HepG2 (cell line): ENCODE results near the gene ZAR1L. TPM values are rescaled to one million over a fixed set of nuclear protein-coding genes. Genes with fewer than 3 reads are reported as not detected.

ENCODE experiments used
- ELK4 ChIP-seq: sonication (generic); formaldehyde crosslinking; IDR thresholded peaks from 2 replicates; pipeline ENCODE4 v1.9.0; 2021; ENCODE audit warnings: missing genetic modification reagents, borderline replicate concordance
- GTF2F1 ChIP-seq: fragments of 150-350 bp; IDR thresholded peaks from 2 replicates; pipeline ENCODE4 v1.6.1; 2014; ENCODE audit warnings: low read length
- HNF4A ChIP-seq: sonication (generic); formaldehyde crosslinking; IDR thresholded peaks from 2 replicates; pipeline ENCODE4 v1.4.0; 2020; ENCODE audit warnings: missing genetic modification reagents
- KDM2A ChIP-seq: sonication (generic); formaldehyde crosslinking; IDR thresholded peaks from 2 replicates; pipeline ENCODE4 v1.4.0; 2020; ENCODE audit warnings: low read depth, missing genetic modification reagents, borderline replicate concordance
- NCOA1 ChIP-seq: sonication (generic); formaldehyde crosslinking; IDR thresholded peaks from 2 replicates; pipeline ENCODE4 v1.9.0; 2021; ENCODE audit warnings: missing genetic modification reagents
- NRL ChIP-seq: sonication (generic); formaldehyde crosslinking; IDR thresholded peaks from 2 replicates; pipeline ENCODE4 v1.5.0; 2020; ENCODE audit warnings: missing genetic modification reagents, mild to moderate bottlenecking, moderate library complexity, borderline replicate concordance
- POLR2G ChIP-seq: fragments of 200-400 bp; formaldehyde crosslinking; IDR thresholded peaks from 2 replicates; pipeline ENCODE4 v1.6.1; 2018; ENCODE audit warnings: mild to moderate bottlenecking, low read depth, low read length, moderate library complexity
- ZBTB7A ChIP-seq: sonication (generic); formaldehyde crosslinking; IDR thresholded peaks from 2 replicates; pipeline ENCODE4 v1.8.0; 2022; ENCODE audit warnings: mild to moderate bottlenecking, missing genetic modification reagents
- ZNF451 ChIP-seq: sonication (generic); formaldehyde crosslinking; IDR thresholded peaks from 2 replicates; pipeline ENCODE4 v1.5.0; 2020; ENCODE audit warnings: mild to moderate bottlenecking, missing genetic modification reagents
- ZNF468 ChIP-seq: sonication (generic); formaldehyde crosslinking; IDR thresholded peaks from 2 replicates; pipeline ENCODE4 v1.8.0; 2022; ENCODE audit warnings: mild to moderate bottlenecking, moderate library complexity, missing genetic modification reagents
- ZNF674 ChIP-seq: sonication (generic); formaldehyde crosslinking; IDR thresholded peaks from 2 replicates; pipeline ENCODE4 v1.5.0; 2020; ENCODE audit warnings: low read depth, mild to moderate bottlenecking, missing genetic modification reagents
- ZNF766 ChIP-seq: sonication (generic); formaldehyde crosslinking; IDR thresholded peaks from 2 replicates; pipeline ENCODE4 v1.5.0; 2020; ENCODE audit warnings: missing genetic modification reagents, borderline replicate concordance
- polyA plus RNA-seq, 8 experiments: library from polyadenylated mRNA; depleted of rRNA in 3 of 8; stranded (reverse) in 7 of 8; unstranded in 1 of 8; fragments of >200 nt; fragmentation: Illumina TruSeq in 4 of 8; extraction: Trizol in 4 of 8; gene quantifications; 2 replicates each; pipeline versions ENCODE4 v1.2.1 to v1.2.3, GENCODE V29; 2011 to 2016; ENCODE audit warnings: low read depth in 4 of 8, missing spikeins in 1 of 8, mixed read lengths in 1 of 8; ENCODE audit not compliant: insufficient read depth in 1 of 8
- total RNA-seq, 5 experiments: library from RNA; depleted of rRNA; stranded (reverse); fragments of >200 nt; fragmentation: Illumina TruSeq; extraction: Trizol; gene quantifications; 2 replicates each; pipeline ENCODE4 v1.2.3, GENCODE V29; 2016; ENCODE audit warnings: low read depth in 1 of 5
- TF ChIP-seq, protein P1 (sequence below): sonication (generic); formaldehyde crosslinking; IDR thresholded peaks from 2 replicates; pipeline ENCODE4 v1.4.0; 2020; ENCODE audit warnings: missing genetic modification reagents
- TF ChIP-seq, protein P2 (sequence below): sonication (generic); formaldehyde crosslinking; IDR thresholded peaks from 2 replicates; pipeline ENCODE4 v1.8.1; 2022; ENCODE audit warnings: mild to moderate bottlenecking, missing genetic modification reagents
- TF ChIP-seq, protein P3 (sequence below): sonication (generic); formaldehyde crosslinking; IDR thresholded peaks from 2 replicates; pipeline ENCODE4 v1.4.0; 2020; ENCODE audit warnings: mild to moderate bottlenecking, missing genetic modification reagents
- TF ChIP-seq, protein P4 (sequence below): sonication (generic); formaldehyde crosslinking; conservative IDR thresholded peaks from 2 replicates; pipeline ENCODE4 v1.4.0; 2020; ENCODE audit warnings: mild to moderate bottlenecking, missing genetic modification reagents, moderate library complexity
- TF ChIP-seq, protein P5 (sequence below), 2 experiments: fragments of 450-650 bp in 1 of 2; sonication (generic) in 1 of 2; formaldehyde crosslinking; IDR thresholded peaks; 2 replicates each; pipeline versions ENCODE4 v1.5.0 to v1.8.0; 2020 to 2022; ENCODE audit warnings: mild to moderate bottlenecking in 1 of 2, missing genetic modification reagents in 1 of 2

Gene ZAR1L
- total and polyA plus RNA-seq, 2 of the 13 experiments (the other 11 are each of a cell fraction or from before 2014, with no cell fraction given), result 0.09 TPM; not detected in 1

- TF ChIP-seq, protein P1, sequence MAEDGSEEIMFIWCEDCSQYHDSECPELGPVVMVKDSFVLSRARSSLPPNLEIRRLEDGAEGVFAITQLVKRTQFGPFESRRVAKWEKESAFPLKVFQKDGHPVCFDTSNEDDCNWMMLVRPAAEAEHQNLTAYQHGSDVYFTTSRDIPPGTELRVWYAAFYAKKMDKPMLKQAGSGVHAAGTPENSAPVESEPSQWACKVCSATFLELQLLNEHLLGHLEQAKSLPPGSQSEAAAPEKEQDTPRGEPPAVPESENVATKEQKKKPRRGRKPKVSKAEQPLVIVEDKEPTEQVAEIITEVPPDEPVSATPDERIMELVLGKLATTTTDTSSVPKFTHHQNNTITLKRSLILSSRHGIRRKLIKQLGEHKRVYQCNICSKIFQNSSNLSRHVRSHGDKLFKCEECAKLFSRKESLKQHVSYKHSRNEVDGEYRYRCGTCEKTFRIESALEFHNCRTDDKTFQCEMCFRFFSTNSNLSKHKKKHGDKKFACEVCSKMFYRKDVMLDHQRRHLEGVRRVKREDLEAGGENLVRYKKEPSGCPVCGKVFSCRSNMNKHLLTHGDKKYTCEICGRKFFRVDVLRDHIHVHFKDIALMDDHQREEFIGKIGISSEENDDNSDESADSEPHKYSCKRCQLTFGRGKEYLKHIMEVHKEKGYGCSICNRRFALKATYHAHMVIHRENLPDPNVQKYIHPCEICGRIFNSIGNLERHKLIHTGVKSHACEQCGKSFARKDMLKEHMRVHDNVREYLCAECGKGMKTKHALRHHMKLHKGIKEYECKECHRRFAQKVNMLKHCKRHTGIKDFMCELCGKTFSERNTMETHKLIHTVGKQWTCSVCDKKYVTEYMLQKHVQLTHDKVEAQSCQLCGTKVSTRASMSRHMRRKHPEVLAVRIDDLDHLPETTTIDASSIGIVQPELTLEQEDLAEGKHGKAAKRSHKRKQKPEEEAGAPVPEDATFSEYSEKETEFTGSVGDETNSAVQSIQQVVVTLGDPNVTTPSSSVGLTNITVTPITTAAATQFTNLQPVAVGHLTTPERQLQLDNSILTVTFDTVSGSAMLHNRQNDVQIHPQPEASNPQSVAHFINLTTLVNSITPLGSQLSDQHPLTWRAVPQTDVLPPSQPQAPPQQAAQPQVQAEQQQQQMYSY (CRISPR knock-in tag), result no peak
- TF ChIP-seq KDM2A (CRISPR knock-in tag) (peak; percentile 82), ELK4 (no peak), ZNF674 (CRISPR knock-in tag) (no peak), NCOA1 (CRISPR knock-in tag) (no peak), GTF2F1 (no peak), ZNF468 (CRISPR knock-in tag) (0 out of 2 replicates have a peak, but pooled peaks have one; percentile 74), ZNF766 (CRISPR knock-in tag) (no peak; the same call in 1 of the 2 replicates), ZBTB7A (CRISPR knock-in tag) (no peak), ZNF451 (CRISPR knock-in tag) (no peak), POLR2G (peak; percentile 93), NRL (CRISPR knock-in tag) (peak; percentile 71; the same call in 1 of the 2 replicates), HNF4A (CRISPR knock-in tag) (no peak)
- TF ChIP-seq, protein P2, sequence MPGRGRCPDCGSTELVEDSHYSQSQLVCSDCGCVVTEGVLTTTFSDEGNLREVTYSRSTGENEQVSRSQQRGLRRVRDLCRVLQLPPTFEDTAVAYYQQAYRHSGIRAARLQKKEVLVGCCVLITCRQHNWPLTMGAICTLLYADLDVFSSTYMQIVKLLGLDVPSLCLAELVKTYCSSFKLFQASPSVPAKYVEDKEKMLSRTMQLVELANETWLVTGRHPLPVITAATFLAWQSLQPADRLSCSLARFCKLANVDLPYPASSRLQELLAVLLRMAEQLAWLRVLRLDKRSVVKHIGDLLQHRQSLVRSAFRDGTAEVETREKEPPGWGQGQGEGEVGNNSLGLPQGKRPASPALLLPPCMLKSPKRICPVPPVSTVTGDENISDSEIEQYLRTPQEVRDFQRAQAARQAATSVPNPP, result peak; percentile 21; the same call in 1 of the 2 replicates
- TF ChIP-seq, protein P3, sequence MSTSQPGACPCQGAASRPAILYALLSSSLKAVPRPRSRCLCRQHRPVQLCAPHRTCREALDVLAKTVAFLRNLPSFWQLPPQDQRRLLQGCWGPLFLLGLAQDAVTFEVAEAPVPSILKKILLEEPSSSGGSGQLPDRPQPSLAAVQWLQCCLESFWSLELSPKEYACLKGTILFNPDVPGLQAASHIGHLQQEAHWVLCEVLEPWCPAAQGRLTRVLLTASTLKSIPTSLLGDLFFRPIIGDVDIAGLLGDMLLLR (CRISPR knock-in tag), result peak; percentile 78; the same call in 1 of the 2 replicates
- TF ChIP-seq, protein P4, sequence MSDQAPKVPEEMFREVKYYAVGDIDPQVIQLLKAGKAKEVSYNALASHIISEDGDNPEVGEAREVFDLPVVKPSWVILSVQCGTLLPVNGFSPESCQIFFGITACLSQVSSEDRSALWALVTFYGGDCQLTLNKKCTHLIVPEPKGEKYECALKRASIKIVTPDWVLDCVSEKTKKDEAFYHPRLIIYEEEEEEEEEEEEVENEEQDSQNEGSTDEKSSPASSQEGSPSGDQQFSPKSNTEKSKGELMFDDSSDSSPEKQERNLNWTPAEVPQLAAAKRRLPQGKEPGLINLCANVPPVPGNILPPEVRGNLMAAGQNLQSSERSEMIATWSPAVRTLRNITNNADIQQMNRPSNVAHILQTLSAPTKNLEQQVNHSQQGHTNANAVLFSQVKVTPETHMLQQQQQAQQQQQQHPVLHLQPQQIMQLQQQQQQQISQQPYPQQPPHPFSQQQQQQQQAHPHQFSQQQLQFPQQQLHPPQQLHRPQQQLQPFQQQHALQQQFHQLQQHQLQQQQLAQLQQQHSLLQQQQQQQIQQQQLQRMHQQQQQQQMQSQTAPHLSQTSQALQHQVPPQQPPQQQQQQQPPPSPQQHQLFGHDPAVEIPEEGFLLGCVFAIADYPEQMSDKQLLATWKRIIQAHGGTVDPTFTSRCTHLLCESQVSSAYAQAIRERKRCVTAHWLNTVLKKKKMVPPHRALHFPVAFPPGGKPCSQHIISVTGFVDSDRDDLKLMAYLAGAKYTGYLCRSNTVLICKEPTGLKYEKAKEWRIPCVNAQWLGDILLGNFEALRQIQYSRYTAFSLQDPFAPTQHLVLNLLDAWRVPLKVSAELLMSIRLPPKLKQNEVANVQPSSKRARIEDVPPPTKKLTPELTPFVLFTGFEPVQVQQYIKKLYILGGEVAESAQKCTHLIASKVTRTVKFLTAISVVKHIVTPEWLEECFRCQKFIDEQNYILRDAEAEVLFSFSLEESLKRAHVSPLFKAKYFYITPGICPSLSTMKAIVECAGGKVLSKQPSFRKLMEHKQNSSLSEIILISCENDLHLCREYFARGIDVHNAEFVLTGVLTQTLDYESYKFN (CRISPR knock-in tag), result no peak; the same call in none of the 2 replicates
- TF ChIP-seq, protein P5, sequence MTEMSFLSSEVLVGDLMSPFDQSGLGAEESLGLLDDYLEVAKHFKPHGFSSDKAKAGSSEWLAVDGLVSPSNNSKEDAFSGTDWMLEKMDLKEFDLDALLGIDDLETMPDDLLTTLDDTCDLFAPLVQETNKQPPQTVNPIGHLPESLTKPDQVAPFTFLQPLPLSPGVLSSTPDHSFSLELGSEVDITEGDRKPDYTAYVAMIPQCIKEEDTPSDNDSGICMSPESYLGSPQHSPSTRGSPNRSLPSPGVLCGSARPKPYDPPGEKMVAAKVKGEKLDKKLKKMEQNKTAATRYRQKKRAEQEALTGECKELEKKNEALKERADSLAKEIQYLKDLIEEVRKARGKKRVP (CRISPR knock-in tag; IDR thresholded peaks at IDR 0.05), result 0 out of 4 replicates have a peak, but pooled peaks of 1 of the 2 experiments have one; percentile 50
These were observed at the start of gene ZAR1L, which contains the start of gene BRCA2 (continued) for GRCh38 chr13:32315238-32316027.
